GM21619 (cell line): ENCODE data around the gene RPP25L.

Source experiments
- ATAC-seq: cut with Tn5 transposase; IDR thresholded peaks from one replicate; pipeline ENCODE4 v1.9.1; 2021; ENCODE audit not compliant: unreplicated experiment

The RPP25L gene

GRCh38 chr9:34612788-34613390, 992 bp upstream of the RPP25L start:
- no peak for ATAC-seq

GRCh38 chr9:34611251-34611810, 566 bp downstream of the RPP25L start:
- no peak for ATAC-seq

- no peak for ATAC-seq
Observed at GRCh38 chr9:34610434-34611206, 1.3 kb downstream of the RPP25L start.

- ATAC-seq: no peak
Observed at GRCh38 chr9:34607331-34607730, 4.6 kb downstream of the RPP25L start.

GRCh38 chr9:34606905-34607304, 5.0 kb downstream of the RPP25L start:
- no peak for ATAC-seq

- no peak for ATAC-seq
Observed at GRCh38 chr9:34606190-34606589, 5.7 kb downstream of the RPP25L start.

- no peak for ATAC-seq
Observed at GRCh38 chr9:34603610-34604231, 8.2 kb downstream of the RPP25L start.

GRCh38 chr9:34601937-34602573, 9.8 kb downstream of the RPP25L start:
- no peak for ATAC-seq

- no peak for ATAC-seq
Observed at GRCh38 chr9:34600908-34601307, 11.0 kb downstream of the RPP25L start.

GRCh38 chr9:34599546-34599945, 12.4 kb downstream of the RPP25L start:
- ATAC-seq: no peak

GRCh38 chr9:34594177-34594576, 17.7 kb downstream of the RPP25L start:
- no peak for ATAC-seq

GRCh38 chr9:34592895-34593601, 18.8 kb downstream of the RPP25L start:
- no peak for ATAC-seq

- no peak for ATAC-seq
Observed at GRCh38 chr9:34591917-34592866, 19.7 kb downstream of the RPP25L start.

GRCh38 chr9:34591248-34591916, 20.5 kb downstream of the RPP25L start:
- ATAC-seq: peak; percentile 73

GRCh38 chr9:34590381-34591247, 21.3 kb downstream of the RPP25L start:
- no peak for ATAC-seq

GRCh38 chr9:34589636-34590380, 22.1 kb downstream of the RPP25L start, which contains the start of gene CNTFR:
TSS of gene CNTFR (minus strand) at chr9:34589724. CDS start at chr9:34568981, 20,743 bp downstream.
- no peak for ATAC-seq
